Measurements from ENCODE around the gene SGO2. TPM values are rescaled to one million over a fixed set of nuclear protein-coding genes. Genes with fewer than 3 reads are reported as not detected.

SGO2 gene
- 14.3 and 32.3 TPM in 2 replicates for total RNA-seq (2014; rRNA removed; shearing (Covaris generic); ENCODE audit: low replicate concordance)

- Histone ChIP-seq H3K27ac (ENCODE audit: low read length) (peak within 1 kb of the TSS; percentile 69), H3K4me2 (ENCODE audit: low read depth, low read length, poor library complexity, severe bottlenecking) (peak within 1 kb of the TSS; percentile 93), H3K36me3 (ENCODE audit: insufficient read depth, low read length) (no peaks in the 10 kb centered on the region), H4K20me1 (ENCODE audit: insufficient read depth, low read depth, low read length) (no peaks in the 10 kb centered on the region), H2AFZ (ENCODE audit: low read length) (peak within 1 kb of the TSS; percentile 64), H3K27me3 (ENCODE audit: low read length) (no peaks in the 10 kb centered on the region), H3K4me3 (ENCODE audit: low read length) (peak within 1 kb of the TSS; percentile 82), H3K9me2 (replicated peaks; ENCODE audit: insufficient read depth, low read length) (no peaks in the 10 kb centered on the region), H3K4me1 (ENCODE audit: low read length) (peaks cover 34% of the 10 kb centered on the region), H3K9ac (ENCODE audit: low read length) (peak within 1 kb of the TSS; percentile 84), H3K9me3 (ENCODE audit: low read length) (no peaks in the 10 kb centered on the region), H3K79me2 (ENCODE audit: low read length) (peaks cover 50% of the 10 kb centered on the region)
- peak; percentile 98 for DNase-seq
Observed at GRCh38 chr2:200525882-200526651, at the start of gene SGO2. Gene SGO2, plus strand, starts transcription at chr2:200526207. Its CDS starts 6,769 bp downstream, at chr2:200532976.

GRCh38 chr2:200476836-200477235, 49.2 kb upstream of the SGO2 start:
- no peaks in the 10 kb centered on the region for H3K9me2 ChIP-seq (replicated peaks; ENCODE audit: insufficient read depth, low read length)
- H3K27ac ChIP-seq (ENCODE audit: low read length), result no peak overlapping the region
- no peaks in the 10 kb centered on the region for H3K9me3 ChIP-seq (ENCODE audit: low read length)
- H3K27me3 ChIP-seq (ENCODE audit: low read length), result no peaks in the 10 kb centered on the region
- H2AFZ ChIP-seq (ENCODE audit: low read length), result no peak overlapping the region
- H3K4me1 ChIP-seq (ENCODE audit: low read length), result no peaks in the 10 kb centered on the region
- no peaks in the 10 kb centered on the region for H3K36me3 ChIP-seq (ENCODE audit: insufficient read depth, low read length)
- no peak overlapping the region for H3K4me2 ChIP-seq (ENCODE audit: low read depth, low read length, poor library complexity, severe bottlenecking)
- no peaks in the 10 kb centered on the region for H4K20me1 ChIP-seq (ENCODE audit: insufficient read depth, low read depth, low read length)
- H3K9ac ChIP-seq (ENCODE audit: low read length), result no peak overlapping the region
- H3K4me3 ChIP-seq (ENCODE audit: low read length), result no peak overlapping the region
- no peak for DNase-seq
- H3K79me2 ChIP-seq (ENCODE audit: low read length), result no peaks in the 10 kb centered on the region

GRCh38 chr2:200477667-200478131, 48.3 kb upstream of the SGO2 start:
- Histone ChIP-seq H3K9me2 (replicated peaks; ENCODE audit: insufficient read depth, low read length) (no peaks in the 10 kb centered on the region), H3K27me3 (ENCODE audit: low read length) (no peaks in the 10 kb centered on the region), H3K4me2 (ENCODE audit: low read depth, low read length, poor library complexity, severe bottlenecking) (no peak overlapping the region), H3K4me1 (ENCODE audit: low read length) (no peaks in the 10 kb centered on the region), H3K79me2 (ENCODE audit: low read length) (no peaks in the 10 kb centered on the region), H2AFZ (ENCODE audit: low read length) (no peak overlapping the region), H3K9me3 (ENCODE audit: low read length) (no peaks in the 10 kb centered on the region), H3K9ac (ENCODE audit: low read length) (no peak overlapping the region), H3K27ac (ENCODE audit: low read length) (no peak overlapping the region), H3K36me3 (ENCODE audit: insufficient read depth, low read length) (no peaks in the 10 kb centered on the region), H4K20me1 (ENCODE audit: insufficient read depth, low read depth, low read length) (no peaks in the 10 kb centered on the region), H3K4me3 (ENCODE audit: low read length) (no peak overlapping the region)
- no peak for DNase-seq

- no peaks in the 10 kb centered on the region for H3K9me2 ChIP-seq (replicated peaks; ENCODE audit: insufficient read depth, low read length)
- no peak for DNase-seq
- no peaks in the 10 kb centered on the region for H3K4me1 ChIP-seq (ENCODE audit: low read length)
- no peaks in the 10 kb centered on the region for H4K20me1 ChIP-seq (ENCODE audit: insufficient read depth, low read depth, low read length)
- no peak overlapping the region for H3K27ac ChIP-seq (ENCODE audit: low read length)
- H3K4me2 ChIP-seq (ENCODE audit: low read depth, low read length, poor library complexity, severe bottlenecking), result no peak overlapping the region
- H3K9ac ChIP-seq (ENCODE audit: low read length), result no peak overlapping the region
- no peaks in the 10 kb centered on the region for H3K36me3 ChIP-seq (ENCODE audit: insufficient read depth, low read length)
- no peaks in the 10 kb centered on the region for H3K27me3 ChIP-seq (ENCODE audit: low read length)
- H3K79me2 ChIP-seq (ENCODE audit: low read length), result no peaks in the 10 kb centered on the region
- no peak overlapping the region for H3K4me3 ChIP-seq (ENCODE audit: low read length)
- no peak overlapping the region for H2AFZ ChIP-seq (ENCODE audit: low read length)
- H3K9me3 ChIP-seq (ENCODE audit: low read length), result no peaks in the 10 kb centered on the region
Observed at GRCh38 chr2:200479692-200480265, 46.2 kb upstream of the SGO2 start.

- Histone ChIP-seq H3K9me3 (ENCODE audit: low read length) (no peaks in the 10 kb centered on the region), H3K4me1 (ENCODE audit: low read length) (no peaks in the 10 kb centered on the region), H3K4me3 (ENCODE audit: low read length) (no peak overlapping the region), H2AFZ (ENCODE audit: low read length) (no peak overlapping the region), H4K20me1 (ENCODE audit: insufficient read depth, low read depth, low read length) (no peaks in the 10 kb centered on the region), H3K9me2 (replicated peaks; ENCODE audit: insufficient read depth, low read length) (no peaks in the 10 kb centered on the region), H3K36me3 (ENCODE audit: insufficient read depth, low read length) (no peaks in the 10 kb centered on the region), H3K4me2 (ENCODE audit: low read depth, low read length, poor library complexity, severe bottlenecking) (no peak overlapping the region), H3K27ac (ENCODE audit: low read length) (no peak overlapping the region), H3K9ac (ENCODE audit: low read length) (no peak overlapping the region), H3K79me2 (ENCODE audit: low read length) (no peaks in the 10 kb centered on the region), H3K27me3 (ENCODE audit: low read length) (no peaks in the 10 kb centered on the region)
- no peak for DNase-seq
Observed at GRCh38 chr2:200482194-200482593, 43.8 kb upstream of the SGO2 start.

GRCh38 chr2:200483729-200484198, 42.2 kb upstream of the SGO2 start:
- Histone ChIP-seq H3K4me2 (ENCODE audit: low read depth, low read length, poor library complexity, severe bottlenecking) (no peak overlapping the region), H3K27ac (ENCODE audit: low read length) (no peak overlapping the region), H3K36me3 (ENCODE audit: insufficient read depth, low read length) (no peaks in the 10 kb centered on the region), H4K20me1 (ENCODE audit: insufficient read depth, low read depth, low read length) (no peaks in the 10 kb centered on the region), H3K4me3 (ENCODE audit: low read length) (no peak overlapping the region), H3K9me2 (replicated peaks; ENCODE audit: insufficient read depth, low read length) (no peaks in the 10 kb centered on the region), H2AFZ (ENCODE audit: low read length) (no peak overlapping the region), H3K79me2 (ENCODE audit: low read length) (no peaks in the 10 kb centered on the region), H3K9me3 (ENCODE audit: low read length) (no peaks in the 10 kb centered on the region), H3K27me3 (ENCODE audit: low read length) (no peaks in the 10 kb centered on the region), H3K4me1 (ENCODE audit: low read length) (no peaks in the 10 kb centered on the region), H3K9ac (ENCODE audit: low read length) (no peak overlapping the region)
- peak; percentile 73 for DNase-seq

GRCh38 chr2:200484934-200485333, 41.1 kb upstream of the SGO2 start:
- no peaks in the 10 kb centered on the region for H3K9me2 ChIP-seq (replicated peaks; ENCODE audit: insufficient read depth, low read length)
- H2AFZ ChIP-seq (ENCODE audit: low read length), result no peak overlapping the region
- H3K4me3 ChIP-seq (ENCODE audit: low read length), result no peak overlapping the region
- H3K79me2 ChIP-seq (ENCODE audit: low read length), result no peaks in the 10 kb centered on the region
- no peaks in the 10 kb centered on the region for H3K36me3 ChIP-seq (ENCODE audit: insufficient read depth, low read length)
- H3K9ac ChIP-seq (ENCODE audit: low read length), result no peak overlapping the region
- no peaks in the 10 kb centered on the region for H3K27me3 ChIP-seq (ENCODE audit: low read length)
- H3K9me3 ChIP-seq (ENCODE audit: low read length), result no peaks in the 10 kb centered on the region
- H3K4me1 ChIP-seq (ENCODE audit: low read length), result no peaks in the 10 kb centered on the region
- H4K20me1 ChIP-seq (ENCODE audit: insufficient read depth, low read depth, low read length), result no peaks in the 10 kb centered on the region
- no peak overlapping the region for H3K27ac ChIP-seq (ENCODE audit: low read length)
- DNase-seq, result no peak
- no peak overlapping the region for H3K4me2 ChIP-seq (ENCODE audit: low read depth, low read length, poor library complexity, severe bottlenecking)

GRCh38 chr2:200486529-200486928, 39.5 kb upstream of the SGO2 start:
- no peak overlapping the region for H3K9ac ChIP-seq (ENCODE audit: low read length)
- DNase-seq, result no peak
- no peak overlapping the region for H3K4me3 ChIP-seq (ENCODE audit: low read length)
- no peaks in the 10 kb centered on the region for H4K20me1 ChIP-seq (ENCODE audit: insufficient read depth, low read depth, low read length)
- no peak overlapping the region for H3K4me2 ChIP-seq (ENCODE audit: low read depth, low read length, poor library complexity, severe bottlenecking)
- no peaks in the 10 kb centered on the region for H3K9me3 ChIP-seq (ENCODE audit: low read length)
- no peaks in the 10 kb centered on the region for H3K79me2 ChIP-seq (ENCODE audit: low read length)
- no peaks in the 10 kb centered on the region for H3K9me2 ChIP-seq (replicated peaks; ENCODE audit: insufficient read depth, low read length)
- no peak overlapping the region for H3K27ac ChIP-seq (ENCODE audit: low read length)
- H3K27me3 ChIP-seq (ENCODE audit: low read length), result no peaks in the 10 kb centered on the region
- no peak overlapping the region for H2AFZ ChIP-seq (ENCODE audit: low read length)
- H3K4me1 ChIP-seq (ENCODE audit: low read length), result no peaks in the 10 kb centered on the region
- H3K36me3 ChIP-seq (ENCODE audit: insufficient read depth, low read length), result peaks cover 4% of the 10 kb centered on the region; the same call in 1 of the 2 replicates
